ENCODE measurements around the gene DNAH11. TPM values are rescaled to one million over a fixed set of nuclear protein-coding genes. Genes with fewer than 3 reads are reported as not detected.

The DNAH11 gene
- total RNA-seq, 2 donors from 2014 or later = 1.6 to 13.3 TPM

DNA sequence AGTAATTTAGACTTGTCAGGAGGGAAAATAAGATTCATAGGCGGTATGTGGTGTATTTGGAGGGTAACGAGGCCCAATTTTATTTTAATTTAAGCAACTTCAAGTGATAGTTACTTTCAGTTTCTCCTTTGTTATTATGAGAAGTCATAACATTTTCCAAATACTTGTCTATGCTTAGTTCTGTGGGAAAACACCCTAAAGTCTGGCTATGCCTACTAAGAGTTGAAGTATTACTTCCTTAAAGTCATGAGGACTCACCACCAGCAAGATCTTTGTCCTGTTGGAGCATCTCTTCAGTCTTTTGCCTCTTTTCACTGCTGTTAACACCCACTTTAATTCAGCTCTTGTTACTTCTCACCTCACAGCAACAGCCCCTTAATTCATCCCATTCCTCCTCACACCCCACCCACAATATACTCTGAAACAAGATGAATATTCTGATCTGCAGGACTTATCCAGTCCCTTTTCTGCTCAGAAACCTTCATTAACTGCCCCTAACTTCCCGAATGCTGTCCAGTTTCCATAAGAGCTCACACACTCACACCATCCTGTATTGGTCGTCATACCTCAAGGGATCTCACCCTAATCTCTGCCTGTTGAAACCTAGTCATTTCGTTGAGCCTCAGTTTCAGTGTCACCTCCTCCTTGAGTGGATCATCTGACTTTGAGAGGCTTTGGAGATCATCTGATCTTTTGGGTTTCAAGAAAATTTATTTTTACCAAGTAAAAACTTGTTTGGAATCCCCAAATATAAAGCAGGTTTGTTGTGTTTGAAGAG is 61.3 kb downstream of the DNAH11 start:
- Histone ChIP-seq H3K27me3 (replicated peaks; ENCODE audit: insufficient read depth) (no peaks in the 10 kb centered on the region), H3K27ac (no peak overlapping the region), H3K4me1 (replicated peaks) (no peaks in the 10 kb centered on the region), H3K9me3 (no peaks in the 10 kb centered on the region), H3K36me3 (no peaks in the 10 kb centered on the region), H3K4me3 (no peak overlapping the region)
- WGBS = 93% methylated on average over 5 of the region's 5 CpGs
- no peak for DNase-seq (ENCODE audit: low spot score)
- intact Hi-C loops (cut with DNase I) = no loop called here
- TF ChIP-seq POLR2A (IDR thresholded peaks at IDR 0.05) (no peak), POLR2AphosphoS5 (IDR thresholded peaks at IDR 0.05) (no peak)
- TF ChIP-seq, protein P1, sequence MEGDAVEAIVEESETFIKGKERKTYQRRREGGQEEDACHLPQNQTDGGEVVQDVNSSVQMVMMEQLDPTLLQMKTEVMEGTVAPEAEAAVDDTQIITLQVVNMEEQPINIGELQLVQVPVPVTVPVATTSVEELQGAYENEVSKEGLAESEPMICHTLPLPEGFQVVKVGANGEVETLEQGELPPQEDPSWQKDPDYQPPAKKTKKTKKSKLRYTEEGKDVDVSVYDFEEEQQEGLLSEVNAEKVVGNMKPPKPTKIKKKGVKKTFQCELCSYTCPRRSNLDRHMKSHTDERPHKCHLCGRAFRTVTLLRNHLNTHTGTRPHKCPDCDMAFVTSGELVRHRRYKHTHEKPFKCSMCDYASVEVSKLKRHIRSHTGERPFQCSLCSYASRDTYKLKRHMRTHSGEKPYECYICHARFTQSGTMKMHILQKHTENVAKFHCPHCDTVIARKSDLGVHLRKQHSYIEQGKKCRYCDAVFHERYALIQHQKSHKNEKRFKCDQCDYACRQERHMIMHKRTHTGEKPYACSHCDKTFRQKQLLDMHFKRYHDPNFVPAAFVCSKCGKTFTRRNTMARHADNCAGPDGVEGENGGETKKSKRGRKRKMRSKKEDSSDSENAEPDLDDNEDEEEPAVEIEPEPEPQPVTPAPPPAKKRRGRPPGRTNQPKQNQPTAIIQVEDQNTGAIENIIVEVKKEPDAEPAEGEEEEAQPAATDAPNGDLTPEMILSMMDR (IDR thresholded peaks at IDR 0.05) = no peak

DNA sequence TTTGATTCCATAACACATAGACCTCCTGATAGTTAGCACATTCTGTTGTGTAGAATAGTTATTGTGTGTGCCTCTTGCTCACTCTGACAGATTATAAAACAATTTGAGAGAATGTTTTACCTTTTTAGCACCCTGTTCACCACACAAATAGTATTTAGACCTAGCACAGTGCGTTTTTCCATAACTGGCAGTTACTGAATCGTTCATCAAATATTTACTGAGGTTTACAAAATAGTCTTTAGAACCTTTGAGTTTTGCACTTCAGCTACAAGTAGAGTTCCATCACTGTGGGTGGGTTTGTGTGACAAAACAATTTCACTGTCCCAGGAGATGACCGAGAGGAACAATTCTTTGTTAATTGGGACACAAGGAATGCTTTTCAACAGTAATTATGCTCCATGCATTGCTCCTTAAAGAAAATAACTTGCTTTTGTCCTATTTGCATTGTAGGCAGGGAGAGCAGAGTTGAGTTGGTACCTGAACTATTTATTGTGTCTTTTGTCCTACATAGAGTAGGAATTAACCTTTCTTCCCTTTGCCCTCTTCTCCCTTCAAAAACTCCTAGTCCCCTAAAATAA is 62.3 kb downstream of the DNAH11 start:
- TF ChIP-seq, protein P1 (IDR thresholded peaks at IDR 0.05) = no peak
- no peak for TF ChIP-seq POLR2AphosphoS5 (IDR thresholded peaks at IDR 0.05)
- no peak for TF ChIP-seq POLR2A (IDR thresholded peaks at IDR 0.05)
- DNase-seq (ENCODE audit: low spot score) = no peak
- intact Hi-C loops (cut with DNase I) = no loop called here
- no peaks in the 10 kb centered on the region for H3K27me3 ChIP-seq (replicated peaks; ENCODE audit: insufficient read depth)
- no peak overlapping the region for H3K4me3 ChIP-seq
- H3K4me1 ChIP-seq (replicated peaks) = no peaks in the 10 kb centered on the region
- H3K27ac ChIP-seq = no peak overlapping the region
- H3K9me3 ChIP-seq = no peaks in the 10 kb centered on the region
- 49% methylated on average over 3 of the region's 3 CpGs for WGBS
- H3K36me3 ChIP-seq = no peaks in the 10 kb centered on the region

DNA sequence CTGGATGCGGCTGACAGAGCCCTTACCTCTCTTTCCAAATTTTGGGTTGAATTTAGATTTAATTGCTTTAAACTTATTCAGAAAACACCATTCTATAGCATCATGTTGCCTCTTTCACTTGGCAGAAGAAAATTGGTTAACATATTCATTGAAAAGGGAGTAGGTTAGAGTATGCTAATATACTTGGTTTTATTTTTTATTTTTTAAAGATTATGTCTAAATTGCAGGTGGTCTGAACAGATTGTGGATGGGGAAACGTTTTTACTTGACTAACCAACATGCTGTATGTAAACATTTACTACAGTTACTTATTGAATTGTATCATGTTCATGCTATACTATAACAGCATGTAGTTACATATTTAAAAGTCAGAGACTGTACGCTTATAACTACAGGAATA is 65.6 kb downstream of the DNAH11 start:
- Histone ChIP-seq H3K36me3 (no peaks in the 10 kb centered on the region), H3K27me3 (replicated peaks; ENCODE audit: insufficient read depth) (no peaks in the 10 kb centered on the region), H3K4me1 (replicated peaks) (no peaks in the 10 kb centered on the region), H3K4me3 (no peak overlapping the region), H3K9me3 (no peaks in the 10 kb centered on the region), H3K27ac (no peak overlapping the region)
- intact Hi-C loops (cut with DNase I) = no loop called here
- WGBS = 69% methylated on average over 3 of the region's 3 CpGs
- DNase-seq (ENCODE audit: low spot score) = no peak
- TF ChIP-seq, protein P1 (IDR thresholded peaks at IDR 0.05) = no peak
- no peak for TF ChIP-seq POLR2A (IDR thresholded peaks at IDR 0.05)

DNA sequence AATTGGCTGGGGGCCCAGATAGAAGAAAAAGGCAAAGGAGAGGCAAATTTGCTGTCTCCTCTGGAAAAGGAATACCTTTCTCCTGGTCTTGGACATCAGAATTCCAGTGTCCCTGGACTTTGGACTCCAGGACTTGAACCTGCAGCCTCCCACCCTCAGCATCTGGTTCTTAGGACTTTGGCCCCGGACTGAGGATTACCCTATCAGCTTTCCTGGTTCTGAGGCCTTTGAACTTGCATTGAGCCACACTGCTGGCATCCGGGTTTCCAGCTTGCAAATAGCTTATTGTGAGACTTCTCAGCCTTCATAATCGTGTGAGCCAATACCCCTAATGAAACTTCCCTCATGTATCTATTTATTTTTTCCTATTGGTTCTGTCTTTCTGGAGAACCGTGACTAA is 68.3 kb downstream of the DNAH11 start:
- Histone ChIP-seq H3K27ac (no peak overlapping the region), H3K27me3 (replicated peaks; ENCODE audit: insufficient read depth) (no peaks in the 10 kb centered on the region), H3K9me3 (no peaks in the 10 kb centered on the region), H3K4me1 (replicated peaks) (no peaks in the 10 kb centered on the region), H3K36me3 (no peaks in the 10 kb centered on the region), H3K4me3 (no peak overlapping the region)
- TF ChIP-seq POLR2AphosphoS5 (IDR thresholded peaks at IDR 0.05) (no peak), POLR2A (IDR thresholded peaks at IDR 0.05) (no peak)
- TF ChIP-seq, protein P1 (IDR thresholded peaks at IDR 0.05) = no peak
- 94% methylated on average over 4 of the region's 4 CpGs for WGBS
- intact Hi-C loops (cut with DNase I) = no loop called here
- no peak for DNase-seq (ENCODE audit: low spot score)

DNA sequence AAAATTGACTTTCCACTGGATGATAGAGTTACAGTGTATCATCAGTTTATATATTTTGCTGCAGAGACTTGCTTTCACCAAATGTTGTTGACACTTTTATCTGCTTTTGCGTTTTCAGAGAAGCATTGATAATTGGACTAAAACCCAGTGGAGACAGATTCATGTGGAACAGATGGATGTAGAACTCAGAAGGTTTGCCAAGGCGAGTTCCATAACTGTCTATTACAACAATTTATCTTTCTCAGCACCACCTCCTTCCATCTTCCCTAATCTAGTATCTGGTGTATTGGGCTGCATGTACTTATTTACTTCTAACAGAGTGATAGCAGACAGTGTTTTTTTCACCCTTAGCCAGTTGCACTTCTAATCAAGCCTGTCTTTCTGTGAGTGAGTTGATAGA is 73.3 kb downstream of the DNAH11 start:
- TF ChIP-seq, protein P1 (IDR thresholded peaks at IDR 0.05) = no peak
- TF ChIP-seq POLR2AphosphoS5 (IDR thresholded peaks at IDR 0.05) (no peak), POLR2A (IDR thresholded peaks at IDR 0.05) (no peak)
- Histone ChIP-seq H3K36me3 (no peaks in the 10 kb centered on the region), H3K9me3 (no peaks in the 10 kb centered on the region), H3K27me3 (replicated peaks; ENCODE audit: insufficient read depth) (no peaks in the 10 kb centered on the region), H3K4me3 (no peak overlapping the region), H3K4me1 (replicated peaks) (no peaks in the 10 kb centered on the region), H3K27ac (no peak overlapping the region)
- DNase-seq (ENCODE audit: low spot score) = no peak
- intact Hi-C loops (cut with DNase I) = no loop called here
- 54% methylated on average over 2 of the region's 2 CpGs for WGBS

Data from prostate gland (tissue), 2 donors.